SJCRH30 (cell line): ENCODE results near the gene SFTPA1. TPM values are rescaled to one million over a fixed set of nuclear protein-coding genes. Genes with fewer than 3 reads are reported as not detected.
"Not testable (repeated sequence)": the region's sequence is repeated elsewhere in the genome, so short reads cannot be mapped to it uniquely, and the experiment has no call there.

Experiments used
- DNase-seq, 2 experiments: peaks; one replicate each; pipeline ENCODE4 v3.0.0-alpha.2; 2015 to 2020
- H3K27ac ChIP-seq: fragments of 250-450 bp; sonication (Bioruptor Pico); 2 replicates; pipeline ENCODE4 v1.5.1; 2020; ENCODE audit warnings: mild to moderate bottlenecking, moderate library complexity
- H3K27me3 ChIP-seq: fragments of 250-450 bp; sonication (Bioruptor Pico); 2 replicates; pipeline ENCODE4 v1.5.1; 2020; ENCODE audit warnings: mild to moderate bottlenecking, moderate library complexity
- H3K36me3 ChIP-seq: fragments of 250-450 bp; sonication (Bioruptor Pico); 2 replicates; pipeline ENCODE4 v1.5.1; 2020; ENCODE audit warnings: mild to moderate bottlenecking, moderate library complexity
- H3K4me1 ChIP-seq: fragments of 250-450 bp; sonication (Bioruptor Pico); 2 replicates; pipeline ENCODE4 v1.5.1; 2020; ENCODE audit warnings: mild to moderate bottlenecking, moderate library complexity
- H3K4me3 ChIP-seq: fragments of 250-450 bp; sonication (Bioruptor Pico); 2 replicates; pipeline ENCODE4 v1.5.1; 2020; ENCODE audit warnings: mild to moderate bottlenecking, moderate library complexity
- H3K9me3 ChIP-seq: fragments of 250-450 bp; sonication (Bioruptor Pico); replicated peaks from 2 replicates; pipeline ENCODE4 v1.5.1; 2020; ENCODE audit warnings: mild to moderate bottlenecking, moderate library complexity
- total RNA-seq: library from RNA; depleted of rRNA; stranded (reverse); fragments of >200 nt; shearing (Covaris generic); gene quantifications from 2 replicates; pipeline ENCODE4 v1.2.3, GENCODE V29; 2014

SFTPA1 gene
- total RNA-seq, 1 experiment from 2014 or later = not detected

- no peaks in the 10 kb centered on the region for H3K36me3 ChIP-seq
- no peaks in the 10 kb centered on the region for H3K27me3 ChIP-seq
- H3K4me3 ChIP-seq = no peak overlapping the region
- no peak for DNase-seq
- H3K27ac ChIP-seq = no peak overlapping the region
- H3K4me1 ChIP-seq = no peaks in the 10 kb centered on the region
- H3K9me3 ChIP-seq = peaks cover 17% of the 10 kb centered on the region
Observed at GRCh38 chr10:79595510-79595909, 15.2 kb upstream of the SFTPA1 start.

DNA sequence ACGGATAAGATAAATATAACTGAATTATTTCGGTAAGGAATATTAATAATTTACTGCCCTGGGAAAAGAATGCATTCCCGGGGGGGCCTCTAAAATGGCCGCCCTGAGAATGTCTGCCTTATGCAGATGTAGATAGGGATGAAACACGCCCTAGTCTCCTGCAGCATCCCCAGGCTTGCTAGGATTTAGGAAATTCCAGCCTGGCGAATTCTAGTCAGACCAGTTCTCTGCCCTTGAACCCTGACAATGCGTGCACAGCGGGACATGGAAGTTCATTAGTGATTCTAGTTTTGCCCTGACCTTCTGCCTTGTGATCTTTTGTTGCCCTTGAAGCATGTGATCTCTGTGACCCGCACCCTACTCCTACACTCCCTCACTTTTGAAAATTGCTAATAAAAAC, 11.1 kb upstream of the SFTPA1 start:
- not testable (repeated sequence) for H3K27ac ChIP-seq, H3K4me1 ChIP-seq, H3K4me3 ChIP-seq, DNase-seq, H3K27me3 ChIP-seq, H3K36me3 ChIP-seq
- H3K9me3 ChIP-seq = peaks cover 14% of the 10 kb centered on the region; the same call in 1 of the 2 replicates

- no peak for DNase-seq
- no peak overlapping the region for H3K27ac ChIP-seq
- no peaks in the 10 kb centered on the region for H3K4me1 ChIP-seq
Observed at GRCh38 chr10:79601939-79602338, 8.8 kb upstream of the SFTPA1 start.

DNA sequence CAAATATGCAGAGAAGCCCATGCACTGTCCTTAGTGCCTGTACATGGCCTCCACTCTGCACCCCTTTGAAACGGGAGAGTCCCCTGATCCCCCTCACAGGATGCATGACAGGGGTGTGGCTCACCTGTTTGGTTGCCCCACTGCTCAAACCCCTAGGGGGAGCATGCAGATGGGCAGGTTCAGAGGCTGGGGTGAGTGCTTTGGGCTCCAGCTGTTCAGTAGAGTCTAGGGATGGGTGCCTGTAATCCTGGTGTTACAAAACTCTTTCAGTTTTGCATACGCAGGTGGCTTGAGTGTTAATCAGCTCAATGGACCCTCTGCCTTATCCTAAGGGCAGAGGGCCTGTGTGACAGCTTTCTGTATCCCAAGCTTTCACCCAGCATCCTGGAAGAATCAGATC, 7.8 kb upstream of the SFTPA1 start:
- DNase-seq = no peak
- H3K27me3 ChIP-seq = no peaks in the 10 kb centered on the region
- no peaks in the 10 kb centered on the region for H3K36me3 ChIP-seq
- peaks cover 6% of the 10 kb centered on the region; the same call in 1 of the 2 replicates for H3K9me3 ChIP-seq
- no peak overlapping the region for H3K27ac ChIP-seq
- H3K4me1 ChIP-seq = no peaks in the 10 kb centered on the region
- H3K4me3 ChIP-seq = no peak overlapping the region

More at GRCh38 chr10:79601939-79602338, 8.8 kb upstream of the SFTPA1 start:
- peaks cover 14% of the 10 kb centered on the region; the same call in 1 of the 2 replicates for H3K9me3 ChIP-seq
- no peaks in the 10 kb centered on the region for H3K27me3 ChIP-seq
- H3K36me3 ChIP-seq = no peaks in the 10 kb centered on the region
- no peak overlapping the region for H3K4me3 ChIP-seq

- H3K9me3 ChIP-seq = no peaks in the 10 kb centered on the region
- no peaks in the 10 kb centered on the region for H3K36me3 ChIP-seq
- H3K27ac ChIP-seq = no peak overlapping the region
- no peaks in the 10 kb centered on the region for H3K4me1 ChIP-seq
- no peaks in the 10 kb centered on the region for H3K27me3 ChIP-seq
- DNase-seq = no peak
- no peak overlapping the region for H3K4me3 ChIP-seq
Observed at GRCh38 chr10:79604294-79604693, 6.4 kb upstream of the SFTPA1 start.

DNA sequence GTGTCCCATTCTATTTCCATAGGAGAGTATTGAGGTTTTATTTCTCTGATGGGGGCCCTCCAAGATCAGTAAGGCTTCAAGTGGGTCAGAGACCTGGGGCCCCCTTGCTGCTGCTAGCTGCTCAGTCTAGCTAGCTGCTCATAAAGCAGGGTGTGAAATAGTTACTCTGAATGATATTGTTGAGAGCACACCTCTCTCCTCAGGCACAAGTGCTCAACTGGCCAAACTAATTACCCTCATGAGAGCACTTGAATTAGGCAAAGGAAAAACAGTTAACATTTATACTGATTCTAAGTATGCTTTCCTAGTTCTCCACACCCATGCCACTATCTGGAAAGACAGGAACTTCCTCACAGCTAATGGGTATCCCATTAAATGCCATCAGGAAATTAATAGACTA, 5.4 kb upstream of the SFTPA1 start:
- H3K27me3 ChIP-seq = no peaks in the 10 kb centered on the region
- no peaks in the 10 kb centered on the region for H3K9me3 ChIP-seq
- H3K27ac ChIP-seq = no peak overlapping the region
- no peak for DNase-seq
- no peak overlapping the region for H3K4me3 ChIP-seq
- H3K4me1 ChIP-seq = no peaks in the 10 kb centered on the region
- H3K36me3 ChIP-seq = no peaks in the 10 kb centered on the region

DNA sequence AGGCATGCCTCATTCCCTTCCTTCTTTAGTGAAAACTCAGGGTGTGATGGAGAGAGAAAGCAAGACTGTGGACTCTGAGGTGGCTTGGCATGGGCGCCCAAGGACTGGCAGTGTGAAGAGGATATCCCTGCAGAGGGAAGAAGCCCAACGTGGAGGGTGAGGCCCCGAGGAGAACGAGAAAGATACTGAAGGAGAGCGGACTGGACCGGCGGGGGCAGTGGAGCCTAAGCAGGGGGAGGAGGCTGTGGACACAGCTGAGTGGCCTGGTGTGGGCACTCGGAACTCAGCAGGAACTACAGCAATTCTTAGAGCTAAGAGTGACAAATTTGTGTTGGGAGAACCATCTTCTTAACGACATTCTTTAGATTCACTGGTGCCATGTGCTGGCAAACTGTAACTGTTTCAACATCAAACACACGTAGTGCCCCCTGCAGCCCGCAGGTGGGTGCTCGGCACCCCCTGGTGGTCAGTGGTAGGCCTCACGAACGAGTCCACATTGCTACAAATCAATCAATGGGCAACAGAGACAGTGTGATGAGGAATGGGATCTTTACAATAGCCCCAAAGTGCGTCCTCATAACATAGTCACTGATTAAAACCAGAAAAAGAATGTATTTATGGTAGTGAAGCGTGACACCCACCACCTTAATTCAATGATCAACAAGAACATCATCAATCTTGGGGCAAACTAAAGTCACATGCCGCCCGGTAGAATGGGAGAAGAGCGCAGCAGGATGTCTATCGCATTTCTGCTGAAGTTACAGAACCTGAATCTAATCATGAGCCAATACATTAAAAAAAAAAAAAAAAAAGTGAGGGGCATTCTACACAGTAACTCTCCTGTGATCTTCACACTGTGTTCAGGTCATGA, 2.0 kb upstream of the SFTPA1 start:
- DNase-seq = peak; percentile 47 to 65
- H3K4me1 ChIP-seq = no peaks in the 10 kb centered on the region
- H3K4me3 ChIP-seq = no peak overlapping the region
- H3K9me3 ChIP-seq = no peaks in the 10 kb centered on the region
- no peaks in the 10 kb centered on the region for H3K36me3 ChIP-seq
- no peak overlapping the region for H3K27ac ChIP-seq
- no peaks in the 10 kb centered on the region for H3K27me3 ChIP-seq

- DNase-seq = not testable (repeated sequence)
Observed at GRCh38 chr10:79611193-79611976, 646 bp downstream of the SFTPA1 start.

DNA sequence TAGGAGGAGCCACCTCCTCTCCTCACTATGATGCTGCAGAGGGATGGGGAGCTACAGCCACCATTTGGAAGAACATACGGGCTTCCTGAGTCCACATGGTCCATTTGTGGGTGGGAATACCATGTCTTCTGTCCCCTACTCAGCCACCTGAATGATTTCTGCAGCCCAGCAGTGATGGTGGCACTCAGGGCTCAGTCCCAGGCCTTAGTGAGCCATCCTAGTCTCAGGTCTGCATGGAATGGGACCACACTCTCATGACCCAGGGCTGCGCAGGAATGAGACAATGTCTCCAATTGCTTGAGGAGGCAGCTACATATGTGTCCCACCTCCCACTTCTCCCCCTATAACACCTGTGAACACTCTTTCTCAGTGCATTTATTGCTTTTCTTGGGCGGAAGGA, 4.8 kb downstream of the SFTPA1 start:
- no peak overlapping the region for H3K27ac ChIP-seq
- no peak overlapping the region for H3K4me3 ChIP-seq
- no peak for DNase-seq
- no peaks in the 10 kb centered on the region; the same call in 1 of the 2 replicates for H3K9me3 ChIP-seq
- H3K36me3 ChIP-seq = no peaks in the 10 kb centered on the region
- no peaks in the 10 kb centered on the region for H3K27me3 ChIP-seq
- no peaks in the 10 kb centered on the region for H3K4me1 ChIP-seq

More at GRCh38 chr10:79611193-79611976, 646 bp downstream of the SFTPA1 start:
- H3K4me3 ChIP-seq, H3K36me3 ChIP-seq, H3K27me3 ChIP-seq, H3K9me3 ChIP-seq, H3K27ac ChIP-seq, H3K4me1 ChIP-seq: not testable (repeated sequence)

DNA sequence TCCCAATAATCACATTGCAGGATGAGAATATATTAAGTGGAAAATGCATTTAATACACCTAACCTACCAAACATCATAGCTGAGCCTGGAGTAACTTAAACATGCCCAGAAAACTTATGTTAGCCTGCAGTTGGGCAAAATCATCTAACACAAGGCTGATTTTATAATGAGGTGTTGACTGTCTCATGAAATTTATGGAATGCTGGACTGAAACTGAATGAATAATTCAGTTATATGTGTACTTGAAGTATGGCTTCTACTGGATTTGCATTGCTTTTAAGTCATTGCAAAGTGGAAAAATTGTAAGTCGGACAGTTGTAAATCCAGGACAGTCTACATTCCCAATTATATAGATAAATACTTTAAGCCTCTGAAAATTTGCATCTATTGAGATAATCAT, 5.4 kb downstream of the SFTPA1 start:
- H3K27me3 ChIP-seq = no peaks in the 10 kb centered on the region
- no peak overlapping the region for H3K4me3 ChIP-seq
- DNase-seq = no peak
- no peak overlapping the region for H3K27ac ChIP-seq
- H3K9me3 ChIP-seq = no peaks in the 10 kb centered on the region; the same call in 1 of the 2 replicates
- H3K4me1 ChIP-seq = no peaks in the 10 kb centered on the region
- no peaks in the 10 kb centered on the region for H3K36me3 ChIP-seq

DNA sequence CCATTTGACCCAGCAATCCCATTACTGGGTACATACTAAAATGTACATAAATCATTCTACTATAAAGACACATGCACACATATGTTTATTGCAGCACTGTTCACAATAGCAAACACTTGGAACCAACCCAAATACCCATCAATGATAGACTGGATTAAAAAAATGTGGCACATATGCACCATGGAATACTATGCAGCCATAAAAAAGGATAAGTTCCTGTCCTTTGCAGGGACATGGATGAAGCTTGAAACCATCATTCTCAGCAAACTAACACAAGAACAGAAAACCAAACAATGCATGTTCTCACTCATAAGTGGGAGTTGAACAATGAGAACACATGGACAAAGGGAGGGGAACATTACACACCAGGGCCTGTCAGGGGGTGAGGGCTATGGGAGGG, 12.9 kb downstream of the SFTPA1 start:
- H3K36me3 ChIP-seq, H3K4me3 ChIP-seq, H3K9me3 ChIP-seq, H3K27ac ChIP-seq, DNase-seq, H3K27me3 ChIP-seq, H3K4me1 ChIP-seq: not testable (repeated sequence)

DNA sequence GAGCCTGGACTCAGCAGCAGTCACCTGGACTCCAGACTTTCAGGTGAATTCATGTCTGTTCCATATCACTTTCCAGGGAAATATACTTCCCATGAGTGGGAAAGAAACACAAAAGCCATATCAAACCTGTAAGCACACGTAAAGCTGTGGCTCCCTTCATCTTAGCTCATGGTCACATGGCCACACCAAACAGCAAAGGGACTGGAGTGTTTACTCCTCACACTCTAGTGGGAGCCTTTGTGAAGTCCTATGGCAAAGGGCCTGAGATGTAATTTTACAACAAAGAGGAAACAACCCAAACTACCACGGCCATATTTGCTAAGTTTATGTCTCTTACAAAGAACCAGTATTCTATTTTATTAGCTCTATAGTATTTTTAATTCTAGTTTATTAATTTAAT, 16.3 kb downstream of the SFTPA1 start:
- Histone ChIP-seq H3K9me3 (peaks cover 9% of the 10 kb centered on the region), H3K36me3 (no peaks in the 10 kb centered on the region), H3K27me3 (no peaks in the 10 kb centered on the region), H3K27ac (no peak overlapping the region), H3K4me3 (no peak overlapping the region), H3K4me1 (no peaks in the 10 kb centered on the region)
- DNase-seq = no peak

DNA sequence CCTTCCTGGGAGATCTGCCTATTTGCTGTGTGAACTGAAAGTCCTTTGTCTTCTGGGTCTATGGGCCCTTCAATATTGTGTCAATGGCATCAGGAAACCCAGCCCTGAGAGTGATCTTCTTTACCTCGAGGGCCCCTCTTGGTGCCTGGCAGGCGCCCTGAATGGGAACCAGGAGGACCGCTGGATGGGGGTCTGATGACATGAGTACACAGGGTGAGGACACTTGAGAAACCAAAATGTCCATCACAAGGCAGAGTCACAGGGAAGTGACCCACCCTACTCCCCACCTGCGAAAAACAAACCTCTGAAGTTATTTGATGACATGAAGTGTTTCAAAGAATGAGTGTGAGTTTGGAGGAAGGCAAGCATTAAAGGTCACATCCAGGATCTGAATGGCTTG, 17.3 kb downstream of the SFTPA1 start:
- H3K27me3 ChIP-seq = no peaks in the 10 kb centered on the region
- no peaks in the 10 kb centered on the region for H3K4me1 ChIP-seq
- DNase-seq = no peak
- no peak overlapping the region for H3K27ac ChIP-seq
- H3K4me3 ChIP-seq = no peak overlapping the region
- peaks cover 9% of the 10 kb centered on the region for H3K9me3 ChIP-seq
- no peaks in the 10 kb centered on the region for H3K36me3 ChIP-seq

GRCh38 chr10:79628988-79629954, 18.5 kb downstream of the SFTPA1 start:
- no peak for DNase-seq
- peaks cover 9% of the 10 kb centered on the region for H3K9me3 ChIP-seq
- no peaks in the 10 kb centered on the region for H3K27me3 ChIP-seq

More at GRCh38 chr10:79628988-79629954, 18.5 kb downstream of the SFTPA1 start:
- Histone ChIP-seq H3K36me3 (no peaks in the 10 kb centered on the region), H3K4me1 (no peaks in the 10 kb centered on the region), H3K27ac (no peak overlapping the region), H3K4me3 (no peak overlapping the region)
